GM18505 (cell line): Measurements from ENCODE around the gene ELOVL2.
"Not testable (repeated sequence)": the region's sequence is repeated elsewhere in the genome, so short reads cannot be mapped to it uniquely, and the experiment has no call there.

ENCODE experiments used
- ATAC-seq: cut with Tn5 transposase; IDR thresholded peaks from one replicate; pipeline ENCODE4 v1.9.1; 2021; ENCODE audit not compliant: unreplicated experiment
- POLR2A ChIP-seq: IDR thresholded peaks from 4 replicates; pipeline ENCODE4 v1.6.1; 2011; ENCODE audit warnings: borderline replicate concordance; ENCODE audit not compliant: insufficient read depth, insufficient read length; ENCODE audit errors: extremely low read depth

ELOVL2 gene

GRCh38 chr6:11043961-11044711, at the start of gene ELOVL2:
Gene ELOVL2, minus strand, starts transcription at chr6:11044305. Its CDS starts 75 bp downstream, at chr6:11044230.
- TF ChIP-seq POLR2A: no peak
- peak; percentile 57 for ATAC-seq

GRCh38 chr6:11093376-11093625, 49.2 kb upstream of the ELOVL2 start:
- TF ChIP-seq POLR2A: peak; percentile 62
- peak; percentile 16 for ATAC-seq

GRCh38 chr6:11092668-11093375, 48.7 kb upstream of the ELOVL2 start:
- ATAC-seq: peak; percentile 27
- no peak for TF ChIP-seq POLR2A

DNA sequence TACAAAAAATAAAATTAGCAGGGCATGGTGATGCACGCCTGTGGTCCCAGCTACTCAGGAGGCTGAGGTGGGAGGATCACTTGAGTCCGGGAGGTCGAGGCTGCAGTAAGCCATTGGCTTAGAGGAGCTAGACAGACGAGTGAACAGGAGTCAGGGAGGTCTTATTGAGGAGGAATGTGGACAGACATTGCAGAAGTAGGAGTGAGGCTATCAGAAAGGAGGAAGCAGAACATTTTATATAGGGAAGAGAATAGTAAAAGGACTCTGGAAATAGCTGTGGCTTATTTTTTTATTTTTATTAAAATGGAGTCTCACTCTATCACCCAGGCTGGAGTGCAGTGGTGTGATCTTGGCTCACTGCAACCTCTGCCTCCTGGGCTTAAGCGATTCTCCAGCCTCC, 47.0 kb upstream of the ELOVL2 start:
- not testable (repeated sequence) for ATAC-seq

DNA sequence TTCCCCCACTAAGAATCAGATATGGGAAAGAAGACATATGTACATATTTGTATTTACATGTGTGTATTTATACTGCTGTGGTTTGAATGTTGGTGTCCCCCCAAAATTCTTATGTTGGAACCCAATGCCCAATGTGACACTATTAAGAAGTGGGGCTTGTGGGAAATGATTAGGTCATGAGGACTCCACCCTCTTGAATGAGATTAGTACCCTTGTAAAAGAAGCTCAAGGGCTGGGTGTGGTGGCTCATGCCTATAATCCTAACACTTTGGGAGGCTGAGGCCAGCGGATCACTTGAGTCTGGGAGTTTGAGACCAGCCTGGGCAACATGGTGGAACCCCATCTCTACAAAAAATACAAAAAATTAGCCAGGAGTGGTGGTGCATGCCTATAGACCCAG, 45.6 kb upstream of the ELOVL2 start:
- no peak for ATAC-seq
- TF ChIP-seq POLR2A: no peak

- not testable (repeated sequence) for ATAC-seq
Measured at GRCh38 chr6:11087141-11087812, 43.2 kb upstream of the ELOVL2 start.

DNA sequence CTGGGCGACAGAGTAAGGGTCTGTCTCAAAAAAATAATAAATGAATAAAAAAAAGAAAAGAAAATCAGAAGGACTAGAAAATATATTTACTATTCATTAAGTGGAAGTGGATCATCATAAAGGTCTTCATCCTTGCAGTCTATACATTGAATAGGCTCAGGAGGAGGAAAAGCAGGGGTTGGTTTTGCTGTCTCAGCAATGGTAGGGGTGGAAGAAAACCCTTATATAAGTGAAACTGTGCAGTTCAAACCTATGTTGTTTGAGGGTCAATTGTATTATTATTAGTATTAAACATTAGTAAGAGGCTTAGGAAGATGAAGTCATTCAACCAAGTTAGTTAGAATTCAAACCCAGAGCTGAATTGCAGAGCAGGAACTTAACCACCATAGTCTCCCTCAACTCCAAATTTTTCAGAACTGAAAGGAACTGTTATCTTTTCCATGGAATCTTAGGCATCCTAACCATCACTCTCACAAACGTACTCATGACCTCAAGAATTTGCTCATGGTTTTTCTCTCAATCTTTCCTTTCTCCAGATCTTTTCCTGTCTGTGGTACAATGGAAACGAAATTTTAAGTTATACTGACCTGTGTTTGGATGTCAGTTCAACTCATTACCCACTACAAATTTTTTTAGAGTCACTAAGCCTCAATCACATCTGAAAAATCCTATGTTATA, 41.8 kb upstream of the ELOVL2 start:
- no peak for ATAC-seq

DNA sequence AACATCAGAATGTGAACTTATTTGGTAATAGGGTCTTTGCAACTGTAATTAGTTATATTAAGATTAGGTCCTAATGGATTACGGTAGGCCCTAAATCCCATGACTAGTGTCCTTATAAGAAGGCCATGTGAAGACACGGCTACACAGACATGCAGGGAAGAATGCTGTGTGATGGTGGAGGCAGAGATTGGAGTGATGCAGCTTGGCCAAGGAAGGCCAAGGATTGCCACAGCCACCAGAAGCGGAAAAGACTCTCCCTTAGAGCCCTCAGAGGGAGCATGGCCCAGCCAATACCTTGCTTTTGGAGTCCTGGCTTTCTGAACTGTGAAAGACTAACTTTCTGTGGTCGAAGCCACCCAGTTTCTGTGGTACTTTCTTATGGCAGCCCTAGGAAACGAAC, 39.9 kb upstream of the ELOVL2 start:
- no peak for ATAC-seq

More for the DNA sequence above, 41.8 kb upstream of the ELOVL2 start:
- TF ChIP-seq POLR2A: no peak

DNA sequence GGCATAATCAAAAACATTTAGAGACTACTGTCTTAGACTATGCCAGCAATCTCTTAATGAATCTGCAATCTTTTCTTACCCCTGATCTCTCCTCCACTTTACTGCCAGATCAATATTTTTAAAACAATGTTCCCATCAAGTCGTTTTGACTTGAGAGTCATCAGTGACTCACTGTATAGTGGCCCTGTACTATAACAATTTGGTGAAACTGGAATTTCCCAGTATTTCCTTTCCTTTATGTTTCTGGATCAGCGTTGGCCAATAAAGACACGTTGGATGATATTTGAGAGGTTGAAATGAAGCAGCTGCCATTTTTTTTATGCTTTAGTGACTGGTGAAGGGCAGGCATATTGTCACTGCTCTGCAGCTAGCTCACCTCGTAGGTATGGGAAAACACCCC, 39.4 kb upstream of the ELOVL2 start:
- TF ChIP-seq POLR2A: no peak
- ATAC-seq: no peak

More for the DNA sequence above, 39.9 kb upstream of the ELOVL2 start:
- TF ChIP-seq POLR2A: no peak

GRCh38 chr6:11080296-11080695, 36.2 kb upstream of the ELOVL2 start:
- ATAC-seq: no peak
- no peak for TF ChIP-seq POLR2A

DNA sequence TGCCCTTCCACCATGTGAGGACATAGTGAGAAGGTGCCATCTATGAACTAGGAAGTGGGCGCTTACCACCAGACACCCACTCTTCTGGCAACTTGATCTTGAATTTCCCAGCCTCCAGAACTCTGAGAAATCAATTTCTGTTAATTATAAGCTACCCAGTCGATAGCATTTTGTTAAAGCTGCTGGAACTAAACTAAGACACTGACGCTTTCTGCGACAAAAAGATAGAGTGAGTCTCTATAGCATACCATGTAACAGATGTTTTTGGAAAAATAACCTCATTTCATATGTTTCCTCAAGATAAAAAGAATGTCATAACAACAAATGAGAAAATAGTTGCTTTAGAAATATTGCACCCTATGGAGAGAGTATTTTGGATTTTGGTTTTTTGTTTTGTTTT, 34.2 kb upstream of the ELOVL2 start:
- no peak for TF ChIP-seq POLR2A

DNA sequence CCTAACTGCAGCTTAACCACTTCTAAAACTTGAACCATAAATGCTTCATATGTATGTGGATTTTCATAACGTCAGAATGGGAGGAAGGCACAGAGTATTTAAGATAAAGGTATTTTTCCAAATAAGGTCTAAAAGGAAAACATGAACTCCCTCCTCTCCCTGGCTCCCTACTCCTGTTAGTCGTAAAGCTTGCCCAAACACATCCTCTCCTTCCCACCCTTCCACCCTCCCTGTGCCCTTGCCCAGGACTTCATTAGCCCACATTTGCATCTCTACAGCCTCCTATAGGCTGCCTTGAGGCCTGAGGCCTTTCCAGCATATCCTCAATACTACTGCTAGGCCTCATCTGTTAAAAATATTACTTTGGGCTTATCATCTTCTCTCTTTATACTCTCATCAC, 32.4 kb upstream of the ELOVL2 start:
- no peak for ATAC-seq
- TF ChIP-seq POLR2A: no peak

More for the DNA sequence above, 34.2 kb upstream of the ELOVL2 start:
- no peak for ATAC-seq

DNA sequence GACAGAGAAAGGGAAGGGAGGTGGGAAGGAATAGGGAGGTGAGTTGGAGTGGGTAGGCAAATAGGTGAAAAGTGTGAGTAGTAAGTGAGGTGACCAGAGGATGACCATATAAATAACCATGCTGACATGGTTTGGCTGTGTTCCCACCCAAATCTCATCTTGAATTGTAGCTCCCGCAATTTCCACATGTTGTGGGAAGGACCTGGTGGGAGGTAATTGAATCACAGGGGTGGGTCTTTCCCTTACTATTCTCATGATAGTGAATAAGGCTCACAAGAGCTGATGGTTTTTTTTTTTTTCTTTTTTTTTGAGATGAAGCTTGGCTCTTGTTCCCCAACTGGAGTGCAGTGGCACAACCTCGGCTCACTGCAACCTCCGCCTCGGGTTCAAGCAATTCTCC, 28.0 kb upstream of the ELOVL2 start:
- no peak for TF ChIP-seq POLR2A
- no peak for ATAC-seq

- no peak for ATAC-seq
- TF ChIP-seq POLR2A: no peak
Measured at GRCh38 chr6:11069760-11070159, 25.7 kb upstream of the ELOVL2 start.

- ATAC-seq: no peak
- TF ChIP-seq POLR2A: no peak
Measured at GRCh38 chr6:11067348-11067747, 23.2 kb upstream of the ELOVL2 start.
